H54 (cell line): ENCODE data around the gene PSME2.

Experiments used
- DNase-seq: peaks from one replicate; pipeline ENCODE4 v3.0.0; 2011; ENCODE audit warnings: low spot score, mixed read lengths; ENCODE audit not compliant: insufficient read length
- FAIRE-seq: peaks from 3 replicates; lab custom pipeline; 2011; peaks lifted over from hg19 to GRCh38; lab: Jason Lieb, UNC
- POLR2A ChIP-seq: IDR thresholded peaks from 2 replicates; pipeline ENCODE4 v1.6.1; 2011; ENCODE audit warnings: low read depth, mild to moderate bottlenecking, low read length

Gene PSME2, protein sequence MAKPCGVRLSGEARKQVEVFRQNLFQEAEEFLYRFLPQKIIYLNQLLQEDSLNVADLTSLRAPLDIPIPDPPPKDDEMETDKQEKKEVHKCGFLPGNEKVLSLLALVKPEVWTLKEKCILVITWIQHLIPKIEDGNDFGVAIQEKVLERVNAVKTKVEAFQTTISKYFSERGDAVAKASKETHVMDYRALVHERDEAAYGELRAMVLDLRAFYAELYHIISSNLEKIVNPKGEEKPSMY

DNA sequence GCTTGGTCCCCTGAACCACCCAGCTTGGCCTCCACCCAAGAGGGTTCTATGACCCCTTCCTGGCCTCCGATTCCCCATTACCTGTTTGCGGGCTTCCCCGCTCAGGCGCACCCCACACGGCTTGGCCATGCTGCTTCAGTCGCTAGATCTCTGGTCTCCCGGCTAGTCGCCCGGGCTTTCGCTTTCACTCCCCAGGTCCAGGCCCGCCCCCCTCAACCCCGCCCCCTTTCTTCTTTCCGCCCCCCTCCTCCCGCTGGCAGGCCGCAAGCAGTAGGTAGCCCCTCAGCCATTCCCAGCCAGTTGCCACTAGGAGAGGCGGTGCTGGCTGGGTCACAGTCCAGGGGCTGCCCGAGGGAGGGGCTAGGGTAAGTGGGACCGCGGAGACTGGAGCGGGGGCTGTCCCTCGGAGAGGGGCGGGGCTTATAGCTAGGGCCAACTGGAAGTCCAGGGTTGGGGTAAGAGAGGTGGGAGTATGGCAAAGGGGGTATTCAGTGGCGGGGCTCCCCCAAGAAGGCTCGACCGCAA, at the start of gene PSME2:
PSME2 (minus strand) TSS at position 158 of the 525 bp plus-strand sequence; CDS start at position 129, 29 bp downstream.
- peak; percentile 30 for FAIRE-seq
- TF ChIP-seq POLR2A = peak; percentile 50; the same call in 1 of the 2 replicates
- DNase-seq = peak; percentile 89

DNA sequence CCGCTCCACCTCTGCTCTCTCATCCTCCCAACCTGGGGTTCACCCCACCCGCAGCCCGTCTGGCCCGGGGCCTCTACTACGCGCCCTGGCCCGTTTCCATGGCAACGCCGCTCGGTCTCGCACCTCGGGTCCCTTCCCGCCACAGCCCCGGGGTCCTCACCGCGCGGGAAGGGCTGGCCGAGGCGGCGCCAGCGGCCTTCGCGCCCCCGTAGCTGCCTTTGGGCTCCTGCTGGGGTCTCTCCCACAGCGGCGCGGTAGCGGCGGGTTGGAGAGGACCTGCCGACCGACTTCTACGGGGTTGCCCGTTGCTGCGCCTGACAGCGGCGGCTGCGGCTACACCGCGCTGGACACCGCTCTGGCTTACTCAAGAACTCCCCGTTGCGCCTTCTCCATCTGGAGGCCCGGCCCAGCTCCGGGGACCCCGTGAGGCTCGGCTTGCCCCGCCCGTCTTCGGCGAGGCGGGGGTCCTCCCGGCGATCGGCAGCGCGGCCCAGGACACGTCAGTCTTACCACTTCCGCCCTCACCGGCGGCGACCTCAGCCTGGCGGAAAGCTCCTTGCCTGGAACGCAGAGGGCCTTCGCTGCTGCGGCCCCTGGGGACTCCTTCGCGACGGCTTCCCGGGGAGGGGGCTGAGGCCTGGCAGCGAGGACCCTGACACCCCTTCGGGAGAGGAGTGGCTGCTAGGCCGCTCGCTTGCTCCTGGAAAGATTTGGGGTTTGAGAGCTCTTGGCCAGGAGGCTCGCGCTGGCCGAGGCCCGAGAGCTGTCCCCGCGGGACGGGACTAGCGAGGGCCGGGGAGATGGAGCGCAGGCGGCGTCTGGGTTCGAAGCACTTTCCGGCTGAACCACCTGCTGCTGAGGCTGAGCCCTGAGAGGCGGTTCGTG, 49.0 kb upstream of the PSME2 start, which contains the start of gene TM9SF1:
TM9SF1 (minus strand) TSS at position 256 of the 885 bp plus-strand sequence. CDS start 422 bp downstream, outside the sequence.
- DNase-seq (peak; percentile 73), FAIRE-seq (no peak)
- TF ChIP-seq POLR2A = peak; percentile 71

DNA sequence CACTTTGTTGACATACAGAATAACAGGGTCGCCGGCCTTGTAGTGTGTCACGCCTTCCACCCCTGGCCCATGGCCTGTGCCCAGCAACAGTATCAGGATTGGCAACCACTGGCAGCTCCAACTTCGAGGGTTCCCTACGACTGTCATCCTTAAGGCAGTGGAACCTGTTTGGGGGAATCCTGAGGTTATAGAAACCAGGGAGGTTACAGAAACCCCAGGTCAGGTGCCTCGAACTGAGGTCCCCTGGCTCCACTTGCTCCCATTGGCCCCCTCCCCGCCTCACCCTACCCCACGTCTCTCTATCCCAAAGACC, 48.4 kb upstream of the PSME2 start:
- DNase-seq (no peak), FAIRE-seq (no peak)
- TF ChIP-seq POLR2A = no peak

DNA sequence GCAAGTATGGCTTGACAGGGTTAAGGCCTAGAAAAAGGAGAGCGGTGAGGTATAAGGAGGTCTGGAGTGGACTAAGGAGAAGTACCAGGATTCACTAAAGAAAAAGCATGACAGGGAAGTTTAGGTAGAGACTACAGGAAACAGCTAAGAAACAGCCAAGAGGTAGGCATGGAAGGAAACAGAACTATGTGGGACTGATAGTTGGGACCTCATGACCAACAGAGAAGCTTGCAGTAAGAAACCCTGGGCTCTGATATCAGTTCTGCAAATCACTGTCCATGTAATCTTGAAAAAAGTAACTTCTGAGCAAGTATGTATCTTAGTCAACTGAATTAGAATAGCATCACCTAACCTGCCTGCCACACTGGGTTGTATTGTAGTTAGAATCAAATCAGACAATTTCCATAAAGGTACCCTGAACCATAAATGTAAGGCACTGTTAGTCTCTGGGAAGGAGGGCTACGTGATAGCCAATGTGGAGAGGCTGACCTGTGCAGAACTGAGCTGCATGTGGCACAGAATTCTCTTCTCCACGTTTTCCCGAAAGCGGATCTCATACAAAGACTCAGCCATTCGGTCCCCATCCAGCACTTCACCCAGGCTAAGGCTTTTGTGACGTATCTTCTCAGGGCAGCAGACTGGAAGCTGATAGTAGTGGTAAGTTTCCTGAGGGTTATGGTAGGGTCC, 47.9 kb upstream of the PSME2 start:
- TF ChIP-seq POLR2A = no peak
- no peak for DNase-seq
- no peak for FAIRE-seq

DNA sequence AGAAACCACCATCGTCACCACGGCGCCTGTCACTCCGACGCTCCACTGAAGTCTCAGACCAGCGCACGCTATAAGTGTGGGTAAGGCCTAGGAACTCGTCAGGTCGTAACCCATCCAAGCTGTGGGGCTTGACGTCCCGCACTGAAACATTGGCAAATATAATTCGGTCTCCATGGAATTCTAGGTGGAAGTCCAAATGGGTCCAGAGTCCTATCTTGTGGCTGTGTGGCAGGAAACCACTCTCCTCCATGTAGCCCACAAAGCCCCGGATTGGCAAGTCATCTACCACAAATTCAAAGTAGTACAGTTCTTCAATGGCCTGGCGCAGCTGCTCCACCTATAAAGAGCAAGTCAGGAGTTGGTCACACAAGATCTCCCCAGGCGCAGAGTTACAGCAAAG, 46.5 kb upstream of the PSME2 start:
- no peak for DNase-seq
- no peak for TF ChIP-seq POLR2A
- FAIRE-seq = no peak

DNA sequence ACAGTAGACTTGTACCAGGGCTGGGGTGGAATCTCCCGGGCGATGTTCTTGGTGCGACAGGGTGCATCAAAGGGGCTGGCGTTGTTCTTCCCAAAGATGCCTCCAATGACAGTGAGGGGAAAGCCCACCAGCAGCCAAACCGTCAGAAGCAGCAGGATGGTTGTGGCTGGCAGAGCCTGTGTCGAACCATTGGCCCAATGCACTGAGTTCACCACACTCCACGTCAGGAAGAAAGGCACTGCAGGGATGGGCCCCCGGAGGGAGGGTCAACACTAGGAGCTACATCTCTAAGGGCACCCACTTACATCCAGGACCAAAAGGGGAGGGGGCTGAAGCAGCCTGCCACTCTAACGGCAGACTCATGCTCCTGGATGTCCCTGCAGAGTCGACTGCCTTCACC, 44.0 kb upstream of the PSME2 start:
- no peak for TF ChIP-seq POLR2A
- FAIRE-seq (no peak), DNase-seq (no peak)

DNA sequence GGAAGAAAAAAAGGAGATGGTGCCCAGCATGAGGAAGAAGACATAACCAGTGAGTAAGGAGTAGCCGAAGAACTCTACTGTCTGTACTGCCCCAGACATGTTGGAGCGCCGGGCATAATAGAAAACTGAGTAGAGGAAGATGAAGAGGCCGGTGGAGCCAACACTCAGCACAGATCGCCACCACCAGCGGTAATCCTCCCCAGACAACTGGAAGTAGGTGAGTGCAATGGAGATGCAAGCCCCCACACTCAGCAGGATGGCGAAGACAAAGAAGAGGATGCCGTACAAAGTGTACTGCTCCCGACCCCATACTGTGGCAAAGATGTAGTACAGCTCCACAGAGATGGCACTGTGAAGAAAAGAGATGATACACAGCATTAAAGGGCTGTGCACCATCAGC, 43.0 kb upstream of the PSME2 start:
- no peak for DNase-seq
- no peak for TF ChIP-seq POLR2A
- FAIRE-seq = no peak

DNA sequence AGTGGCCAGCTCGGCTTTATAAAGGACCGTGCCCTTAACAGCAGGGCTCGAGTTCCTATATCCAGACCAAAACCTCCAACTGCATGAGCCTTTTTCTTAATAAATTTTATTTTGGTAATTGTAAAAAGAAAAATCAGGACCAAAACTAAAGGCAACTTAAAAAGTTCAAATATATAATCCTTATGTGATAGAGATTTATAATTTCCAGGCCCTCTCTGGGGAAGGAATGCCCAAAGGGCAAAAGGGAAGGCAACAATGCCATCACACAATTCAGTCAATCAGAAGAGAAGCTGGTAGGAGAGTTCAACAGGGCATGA, 42.6 kb upstream of the PSME2 start:
- FAIRE-seq = no peak
- no peak for DNase-seq
- TF ChIP-seq POLR2A = no peak

DNA sequence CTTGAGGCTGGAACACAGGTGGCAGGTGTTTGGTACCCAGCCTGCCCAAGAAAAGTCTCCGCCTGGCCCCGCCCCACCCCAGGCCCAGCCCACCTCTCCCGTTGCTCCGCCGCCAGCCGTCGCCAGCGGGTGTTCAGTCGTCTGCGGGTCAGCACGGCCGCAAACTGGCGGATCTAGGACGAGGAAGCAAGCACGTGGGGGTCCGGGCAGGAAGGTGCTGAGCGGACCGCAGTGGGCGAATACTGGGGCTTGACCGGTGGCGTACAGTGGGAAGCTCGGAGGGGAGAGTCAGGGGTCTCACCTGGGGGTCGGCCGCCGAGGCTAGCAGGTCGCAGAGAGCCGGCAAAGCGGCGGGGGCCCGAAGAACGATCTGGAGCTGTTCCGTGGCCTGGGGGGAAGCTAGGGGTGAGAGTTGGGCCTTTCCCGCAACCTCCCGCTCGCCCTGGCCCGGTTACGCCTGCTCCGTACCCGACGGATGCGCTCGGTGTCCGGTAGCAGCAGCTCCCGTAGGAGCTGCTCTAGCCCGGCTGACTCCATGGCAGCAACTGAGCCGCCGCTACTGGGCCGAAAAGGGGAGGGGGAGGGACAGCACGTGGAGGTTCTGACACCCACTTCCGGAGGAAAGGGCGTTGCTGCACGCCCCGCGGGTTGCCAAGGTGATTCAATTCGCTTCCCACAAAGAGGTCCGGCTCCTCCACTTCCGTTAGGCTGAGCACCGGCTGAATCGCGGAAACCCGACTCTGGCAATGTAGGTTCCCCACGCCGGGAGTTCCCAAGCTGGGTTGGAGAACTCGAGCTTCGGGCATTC, 42.0 kb upstream of the PSME2 start, which contains the start of gene IPO4:
IPO4 (minus strand) TSS at position 566 of the 808 bp plus-strand sequence; CDS start at position 537, 29 bp downstream.
- TF ChIP-seq POLR2A = peak; percentile 65
- FAIRE-seq (peak; percentile 62), DNase-seq (peak; percentile 85)

DNA sequence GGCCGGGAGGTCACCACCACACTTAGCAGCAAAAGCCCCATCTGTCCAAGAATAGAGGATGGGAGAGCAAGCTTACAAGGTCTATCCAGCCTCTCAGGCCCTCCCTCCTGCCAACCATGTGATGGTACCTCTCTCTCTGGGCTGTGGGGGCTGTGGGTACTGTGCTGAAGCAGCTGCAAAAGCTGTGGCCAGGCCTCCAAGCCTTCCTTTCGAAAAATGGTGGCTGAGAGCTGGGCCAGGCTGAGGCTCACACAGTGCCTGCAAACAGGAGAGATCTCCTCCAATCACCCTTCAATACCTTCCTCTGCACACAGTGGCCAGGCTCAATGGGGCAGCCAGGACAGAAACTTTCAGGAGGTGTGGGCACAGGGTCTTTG, 41.1 kb upstream of the PSME2 start:
- DNase-seq (no peak), FAIRE-seq (no peak)
- no peak for TF ChIP-seq POLR2A

DNA sequence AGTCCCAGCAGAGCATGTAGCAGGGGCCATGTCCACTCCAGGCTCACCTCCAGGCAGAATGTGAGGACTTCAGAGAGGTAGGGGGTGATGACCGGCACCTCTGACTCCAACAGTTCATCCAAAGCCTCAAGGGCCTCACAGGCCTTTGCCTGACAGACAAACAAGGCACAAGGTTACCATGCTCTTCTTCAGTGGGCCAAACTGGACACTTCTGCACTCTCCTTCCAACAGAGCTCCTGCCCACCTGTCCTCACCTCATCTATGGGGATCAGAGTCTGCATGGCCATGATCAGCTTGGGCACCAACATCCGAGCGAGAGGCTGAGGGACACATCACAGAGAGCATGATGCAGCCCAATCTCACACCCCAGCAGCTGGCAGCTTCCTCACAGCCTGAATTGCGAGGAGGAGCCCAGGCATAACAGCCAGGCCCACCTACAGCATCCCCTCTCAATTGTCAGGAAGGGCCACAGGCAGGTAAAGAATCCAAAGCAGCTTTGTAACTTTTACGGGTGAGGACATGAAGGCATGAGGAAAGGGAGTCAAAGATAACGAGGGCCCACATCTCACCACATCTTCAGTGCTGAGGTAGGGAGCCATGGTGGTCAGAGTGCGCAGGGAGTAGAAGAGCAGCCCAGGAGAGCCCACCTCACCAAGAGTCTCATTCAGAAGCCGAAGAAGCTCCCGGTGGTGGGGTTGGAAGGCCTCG, 40.6 kb upstream of the PSME2 start:
- no peak for FAIRE-seq
- no peak for DNase-seq
- TF ChIP-seq POLR2A = no peak

DNA sequence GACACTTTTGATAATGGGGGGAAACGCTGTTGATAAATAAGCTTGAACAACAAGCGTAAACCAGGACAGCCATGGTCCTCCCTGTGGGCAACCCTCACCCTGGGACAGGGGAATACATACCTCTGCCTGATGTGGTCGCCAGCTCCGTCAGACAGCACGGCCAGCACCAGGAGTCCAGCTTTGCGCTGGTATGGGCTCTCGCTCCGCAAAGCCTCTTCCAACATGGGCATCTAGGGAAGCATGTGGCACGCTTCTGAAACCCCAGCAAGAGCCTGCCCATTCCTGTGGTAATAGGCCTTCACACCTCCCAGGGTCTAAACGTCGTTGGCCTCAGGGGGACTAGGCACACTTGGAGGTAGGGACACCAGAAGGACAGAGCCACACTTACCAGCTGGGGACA, 39.3 kb upstream of the PSME2 start:
- DNase-seq = no peak
- FAIRE-seq = no peak
- no peak for TF ChIP-seq POLR2A

DNA sequence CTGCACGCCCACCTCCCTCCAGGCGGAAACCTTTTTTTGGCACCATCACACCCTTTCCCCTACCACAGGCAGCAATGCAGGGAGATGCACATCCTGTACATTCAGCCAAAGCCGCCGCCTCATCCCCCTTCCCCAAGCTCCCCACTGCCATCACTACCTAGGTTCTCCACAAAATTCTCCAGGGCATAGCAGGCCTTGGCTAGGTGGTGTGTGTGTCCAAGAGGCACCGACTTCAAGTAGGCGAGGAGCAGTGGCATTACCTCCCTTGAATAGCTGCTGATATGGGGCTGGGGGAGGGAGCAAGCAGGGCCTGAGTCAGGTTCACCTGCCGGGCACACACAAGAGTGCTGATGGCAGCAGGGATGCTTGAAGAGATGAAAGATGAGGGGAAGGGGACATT, 38.6 kb upstream of the PSME2 start:
- FAIRE-seq (no peak), DNase-seq (no peak)
- no peak for TF ChIP-seq POLR2A
